B cell (primary cell): Measurements from ENCODE around the gene DHRS7B. TPM values are rescaled to one million over a fixed set of nuclear protein-coding genes. Genes with fewer than 3 reads are reported as not detected.

Experiments used
- ATAC-seq: fragments of 200-7000 bp; cut with Tn5 transposase; one replicate; pipeline ENCODE4 v1.10.0; 2021; ENCODE audit warnings: low read depth, mild to moderate bottlenecking, moderate number of reproducible peaks, moderate library complexity
- CTCF ChIA-PET: fragments of 350-600 bp; sonication (Branson Sonifier 250); formaldehyde crosslinking; loops from one replicate; lab custom pipeline; 2021; ENCODE audit warnings: antibody characterized with exemption, inconsistent platforms; lab: Charles Lee
- POLR2A ChIA-PET: fragments of 350-600 bp; sonication (Branson Sonifier 250); formaldehyde crosslinking; loops from one replicate; lab custom pipeline; 2021; ENCODE audit warnings: antibody characterized with exemption; lab: Charles Lee
- DNase-seq: peaks from one replicate; pipeline ENCODE4 v3.0.0; 2013
- H2AFZ ChIP-seq: 2 replicates; pipeline ENCODE4 v1.6.1; 2012; ENCODE audit warnings: mild to moderate bottlenecking, low read depth, low read length; ENCODE audit not compliant: insufficient read depth, poor library complexity, severe bottlenecking
- H3K27ac ChIP-seq, 2 donors: 1 replicate in 1 of 2; 2 replicates in 1 of 2; pipeline ENCODE4 v1.5.1; 2012 to 2013; ENCODE audit warnings: low read length in 2 of 2, mild to moderate bottlenecking in 2 of 2, moderate library complexity in 1 of 2
- H3K27me3 ChIP-seq, 4 experiments: fragments of 200-600 bp in 1 of 4; sonication (generic) in 1 of 4; replicated peaks in 1 of 4; 1 replicate in 2 of 4; 2 replicates in 2 of 4; pipeline versions ENCODE4 v1.6.1 to v1.7.0; 2013 to 2016; ENCODE audit warnings: low read length in 3 of 4, mild to moderate bottlenecking in 2 of 4, mixed read lengths in 1 of 4, moderate library complexity in 1 of 4; ENCODE audit not compliant: insufficient read depth in 4 of 4, control insufficient read depth in 3 of 4; ENCODE audit errors: control extremely low read depth in 1 of 4
- H3K36me3 ChIP-seq, 2 experiments: replicated peaks in 1 of 2; 1 replicate in 1 of 2; 2 replicates in 1 of 2; pipeline versions ENCODE4 v1.6.1 to v1.7.1; 2013; ENCODE audit warnings: low read length in 1 of 2; ENCODE audit not compliant: insufficient read depth in 2 of 2, control insufficient read depth in 1 of 2; ENCODE audit errors: control extremely low read depth in 1 of 2, extremely low read depth in 1 of 2
- H3K4me1 ChIP-seq, 2 donors: fragments of 200-600 bp in 1 of 2; sonication (generic) in 1 of 2; 1 replicate in 1 of 2; 2 replicates in 1 of 2; pipeline versions ENCODE4 v1.5.1 to v1.6.1; 2013 to 2017; ENCODE audit warnings: low read length in 2 of 2; ENCODE audit not compliant: control insufficient read depth in 2 of 2, insufficient read depth in 2 of 2
- H3K4me2 ChIP-seq: replicated peaks from 2 replicates; pipeline ENCODE3; 2012; ENCODE audit warnings: mild to moderate bottlenecking, low read depth, low read length; ENCODE audit not compliant: poor library complexity, severe bottlenecking
- H3K4me3 ChIP-seq, 5 experiments: fragments of 200-600 bp in 1 of 5; sonication (generic) in 1 of 5; 1 replicate in 3 of 5; 2 replicates in 2 of 5; pipeline versions ENCODE4 v1.5.1 to v1.7.0; 2011 to 2016; ENCODE audit warnings: low read length in 4 of 5, mild to moderate bottlenecking in 4 of 5, low read depth in 2 of 5, control low read depth in 1 of 5, moderate library complexity in 1 of 5; ENCODE audit not compliant: insufficient read depth in 1 of 5; ENCODE audit errors: control extremely low read depth in 1 of 5, extremely low read depth in 1 of 5
- H3K79me2 ChIP-seq: fragments of 200-600 bp; sonication (generic); one replicate; pipeline ENCODE4 v1.6.0; 2016; ENCODE audit warnings: low read length; ENCODE audit not compliant: control insufficient read depth, insufficient read depth
- H3K9ac ChIP-seq: fragments of 200-600 bp; sonication (generic); 2 replicates; pipeline ENCODE4 v1.6.1; 2017; ENCODE audit warnings: mild to moderate bottlenecking, low read length, moderate library complexity
- H3K9me3 ChIP-seq, 3 donors: one replicate each; pipeline versions ENCODE4 v1.6.1 to v1.7.1; 2013; ENCODE audit warnings: low read length in 2 of 3; ENCODE audit not compliant: control insufficient read depth in 2 of 3, insufficient read depth in 1 of 3; ENCODE audit errors: control extremely low read depth in 1 of 3
- H4K20me1 ChIP-seq: 2 replicates; pipeline ENCODE4 v1.6.0; 2012; ENCODE audit warnings: mild to moderate bottlenecking, low read length; ENCODE audit not compliant: insufficient read depth, control insufficient read depth, poor library complexity, severe bottlenecking
- H3K27ac Mint-ChIP-seq: one replicate; pipeline ENCODE4 v1.8.0; 2021; ENCODE audit warnings: mixed read lengths
- H3K27me3 Mint-ChIP-seq: one replicate; pipeline ENCODE4 v1.8.0; 2021; ENCODE audit warnings: mixed read lengths
- H3K4me1 Mint-ChIP-seq: one replicate; pipeline ENCODE4 v1.8.0; 2021; ENCODE audit warnings: mixed read lengths
- H3K4me3 Mint-ChIP-seq: one replicate; pipeline ENCODE4 v1.8.0; 2021; ENCODE audit warnings: mixed read lengths
- H3K9me3 Mint-ChIP-seq: one replicate; pipeline ENCODE4 v1.8.0; 2022; ENCODE audit warnings: mixed read lengths; ENCODE audit not compliant: insufficient read depth
- EZH2 ChIP-seq: IDR thresholded peaks from 2 replicates; pipeline ENCODE4 v1.6.1; 2012; ENCODE audit warnings: borderline replicate concordance, low read depth, mild to moderate bottlenecking, moderate library complexity, low read length; ENCODE audit not compliant: insufficient read depth, poor library complexity, severe bottlenecking
- WGBS: methylation state at CpG from one replicate; pipeline ENCODE4 v1.1.5; 2013; ENCODE audit warnings: missing lambda C conversion rate; ENCODE audit not compliant: insufficient coverage; 5-methylcytosine and 5-hydroxymethylcytosine counted together
- intact Hi-C: fragments of 100-400 bp; cut with micrococcal nuclease; formaldehyde crosslinking; loops from one replicate; pipeline ENCODE4 v1.10.0; 2022
- polyA plus RNA-seq: library from polyadenylated mRNA; depleted of rRNA; stranded (reverse); fragments of >200 nt; gene quantifications from 2 replicates; pipeline ENCODE4 v1.2.3, GENCODE V29; 2012
- total RNA-seq, 2 donors: library from RNA; stranded (reverse); fragments of 120-200 nt in 1 of 2; gene quantifications; 1 replicate in 1 of 2; 2 replicates in 1 of 2; pipeline versions ENCODE4 v1.2.3 to v1.2.4, GENCODE V29; 2013 to 2022
- TF ChIP-seq, protein P1 (sequence below): fragments of 200-600 bp; IDR thresholded peaks from one replicate; pipeline ENCODE4 v1.8.0; 2022; ENCODE audit warnings: antibody characterized with exemption, mild to moderate bottlenecking

DHRS7B gene
- total and polyA plus RNA-seq, 2 donors (not counting 1 experiment from before 2014, with no cell fraction given): 8.2 to 13.4 TPM

DNA sequence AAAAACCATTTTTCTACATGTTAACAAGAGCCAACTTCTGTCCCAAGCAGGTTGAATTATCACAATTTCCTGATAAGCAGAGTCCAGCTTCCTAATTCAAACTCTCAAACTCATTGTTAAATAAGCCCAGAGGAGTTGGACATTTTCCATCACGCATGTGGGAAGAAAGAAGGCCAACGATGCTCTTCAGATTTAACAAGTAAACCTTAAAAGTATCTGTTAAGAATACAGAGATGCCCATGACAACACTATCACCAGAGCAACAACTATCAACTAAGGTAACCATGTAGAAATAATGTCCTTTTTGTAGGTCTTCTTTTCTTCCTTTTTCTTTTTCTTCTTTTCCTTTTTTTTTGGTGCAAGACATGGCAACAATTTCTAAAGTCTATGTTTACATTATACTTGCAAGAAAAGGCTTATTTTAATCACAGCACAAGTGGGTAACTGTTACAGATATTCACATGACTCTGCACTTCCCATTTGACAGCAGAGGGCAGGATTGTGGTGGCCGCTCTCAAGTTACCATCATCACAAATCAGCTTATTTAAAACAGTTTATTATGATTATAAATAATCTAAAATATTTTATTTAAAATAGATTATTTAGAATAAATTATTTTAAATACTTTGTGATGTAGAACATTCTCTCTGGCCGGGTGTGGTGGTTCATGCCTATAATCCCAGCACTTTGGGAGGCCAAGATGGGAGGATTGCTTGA is 35.7 kb upstream of the DHRS7B start:
- H3K27me3 ChIP-seq: no peaks in the 10 kb centered on the region
- no peaks in the 10 kb centered on the region for H4K20me1 ChIP-seq
- no peak overlapping the region for H3K4me3 Mint-ChIP-seq
- no peaks in the 10 kb centered on the region for H3K9me3 ChIP-seq
- no peaks in the 10 kb centered on the region for H3K27me3 Mint-ChIP-seq
- WGBS: no CpG with 5 or more reads among the region's 4 CpGs
- H3K79me2 ChIP-seq: no peaks in the 10 kb centered on the region
- DNase-seq (no peak), ATAC-seq (no peak)
- H3K4me3 ChIP-seq: no peak overlapping the region
- no peaks in the 10 kb centered on the region for H3K36me3 ChIP-seq
- CTCF ChIA-PET: no interaction called here
- peaks cover 11 to 12% of the 10 kb centered on the region in 2 donors for H3K4me1 ChIP-seq
- POLR2A ChIA-PET: no interaction called here
- peak overlapping the region; percentile 49 for H2AFZ ChIP-seq
- TF ChIP-seq, protein P1, sequence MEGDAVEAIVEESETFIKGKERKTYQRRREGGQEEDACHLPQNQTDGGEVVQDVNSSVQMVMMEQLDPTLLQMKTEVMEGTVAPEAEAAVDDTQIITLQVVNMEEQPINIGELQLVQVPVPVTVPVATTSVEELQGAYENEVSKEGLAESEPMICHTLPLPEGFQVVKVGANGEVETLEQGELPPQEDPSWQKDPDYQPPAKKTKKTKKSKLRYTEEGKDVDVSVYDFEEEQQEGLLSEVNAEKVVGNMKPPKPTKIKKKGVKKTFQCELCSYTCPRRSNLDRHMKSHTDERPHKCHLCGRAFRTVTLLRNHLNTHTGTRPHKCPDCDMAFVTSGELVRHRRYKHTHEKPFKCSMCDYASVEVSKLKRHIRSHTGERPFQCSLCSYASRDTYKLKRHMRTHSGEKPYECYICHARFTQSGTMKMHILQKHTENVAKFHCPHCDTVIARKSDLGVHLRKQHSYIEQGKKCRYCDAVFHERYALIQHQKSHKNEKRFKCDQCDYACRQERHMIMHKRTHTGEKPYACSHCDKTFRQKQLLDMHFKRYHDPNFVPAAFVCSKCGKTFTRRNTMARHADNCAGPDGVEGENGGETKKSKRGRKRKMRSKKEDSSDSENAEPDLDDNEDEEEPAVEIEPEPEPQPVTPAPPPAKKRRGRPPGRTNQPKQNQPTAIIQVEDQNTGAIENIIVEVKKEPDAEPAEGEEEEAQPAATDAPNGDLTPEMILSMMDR: no peak
- TF ChIP-seq EZH2: no peak
- peaks cover 18% of the 10 kb centered on the region for H3K4me1 Mint-ChIP-seq
- H3K27ac Mint-ChIP-seq: peak overlapping the region; percentile 20
- H3K9ac ChIP-seq: no peak overlapping the region
- H3K27ac ChIP-seq: peak overlapping the region in 1 of 2 donors; percentile 18
- no peak overlapping the region for H3K4me2 ChIP-seq
- intact Hi-C loops: no loop called here
- H3K9me3 Mint-ChIP-seq: no peaks in the 10 kb centered on the region

DNA sequence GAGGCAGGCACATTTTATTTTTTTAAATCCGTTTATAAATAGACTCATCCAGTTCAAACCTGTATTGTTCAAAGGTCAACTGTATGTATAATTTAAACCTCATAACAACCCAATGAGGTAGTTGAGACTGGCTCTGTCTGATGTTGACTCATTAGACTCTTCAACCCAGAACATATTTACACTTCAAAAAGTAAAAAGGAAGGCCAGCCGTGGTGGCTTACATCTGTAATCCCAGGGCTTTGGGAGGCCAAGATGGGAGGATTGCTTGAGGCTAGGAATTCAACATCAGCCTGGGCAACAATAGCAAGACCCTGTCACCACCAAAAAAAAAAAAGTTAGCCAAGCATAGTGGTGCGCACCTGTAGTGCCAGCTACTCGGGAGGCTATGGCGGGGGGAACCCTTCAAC is 32.5 kb upstream of the DHRS7B start:
- no peak overlapping the region for H3K9ac ChIP-seq
- no peaks in the 10 kb centered on the region for H4K20me1 ChIP-seq
- no peak overlapping the region for H2AFZ ChIP-seq
- H3K27me3 Mint-ChIP-seq: no peaks in the 10 kb centered on the region
- POLR2A ChIA-PET: no interaction called here
- H3K4me3 ChIP-seq: no peak overlapping the region
- intact Hi-C loops: no loop called here
- no peak for TF ChIP-seq EZH2
- TF ChIP-seq, protein P1: no peak
- no peak overlapping the region for H3K4me3 Mint-ChIP-seq
- no peak overlapping the region for H3K4me2 ChIP-seq
- CTCF ChIA-PET: interaction anchor here (0.8 to 1.2 kb wide), 2 partner anchors 14 to 71 kb away, joined by 4 read pairs; no protein-coding TSS in a partner anchor
- H3K27ac Mint-ChIP-seq: no peak overlapping the region
- no peaks in the 10 kb centered on the region for H3K27me3 ChIP-seq
- H3K79me2 ChIP-seq: no peaks in the 10 kb centered on the region
- H3K27ac ChIP-seq: no peak overlapping the region
- no peaks in the 10 kb centered on the region for H3K9me3 Mint-ChIP-seq
- ATAC-seq (no peak), DNase-seq (no peak)
- no peaks in the 10 kb centered on the region for H3K9me3 ChIP-seq
- 100% methylated on average over 3 of the region's 5 CpGs for WGBS
- peaks cover 27% of the 10 kb centered on the region for H3K4me1 Mint-ChIP-seq
- no peaks in the 10 kb centered on the region for H3K36me3 ChIP-seq
- peaks cover 16 to 18% of the 10 kb centered on the region in 2 donors for H3K4me1 ChIP-seq
